ENCODE results near the gene RRP8.

RRP8 gene

GRCh38 chr11:6603287-6604080 is at the start of gene RRP8, which contains the start of gene ILK:
Gene RRP8, minus strand, starts transcription at chr11:6603616. Its CDS starts 114 bp downstream, at chr11:6603502.
Gene ILK, plus strand, starts transcription at chr11:6603774. Its CDS starts 498 bp downstream, at chr11:6604272.
- peak; percentile 94 for DNase-seq

GRCh38 chr11:6653097-6653496 is 49.7 kb upstream of the RRP8 start:
- DNase-seq, result no peak

GRCh38 chr11:6652182-6652581 is 48.8 kb upstream of the RRP8 start:
- DNase-seq, result no peak

GRCh38 chr11:6650980-6651379 is 47.6 kb upstream of the RRP8 start:
- no peak for DNase-seq

GRCh38 chr11:6650104-6650503 is 46.7 kb upstream of the RRP8 start:
- DNase-seq, result no peak

GRCh38 chr11:6648501-6648900 is 45.1 kb upstream of the RRP8 start:
- no peak for DNase-seq

- DNase-seq, result no peak
Measured at GRCh38 chr11:6647836-6648235, 44.4 kb upstream of the RRP8 start.

GRCh38 chr11:6646918-6647679 is 43.7 kb upstream of the RRP8 start:
- no peak for DNase-seq

GRCh38 chr11:6646576-6646917 is 43.1 kb upstream of the RRP8 start:
- DNase-seq, result no peak

- no peak for DNase-seq
Measured at GRCh38 chr11:6646071-6646470, 42.7 kb upstream of the RRP8 start.

- DNase-seq, result no peak
Measured at GRCh38 chr11:6642957-6643356, 39.5 kb upstream of the RRP8 start.

GRCh38 chr11:6640985-6641701 is 37.7 kb upstream of the RRP8 start:
- no peak for DNase-seq

- DNase-seq, result no peak
Measured at GRCh38 chr11:6640036-6640984, 36.9 kb upstream of the RRP8 start.

- no peak for DNase-seq
Measured at GRCh38 chr11:6638429-6638828, 35.0 kb upstream of the RRP8 start.

- DNase-seq, result no peak
Measured at GRCh38 chr11:6637871-6638270, 34.5 kb upstream of the RRP8 start.

- DNase-seq, result no peak
Measured at GRCh38 chr11:6636480-6636879, 33.1 kb upstream of the RRP8 start.

GRCh38 chr11:6635082-6635932 is 31.9 kb upstream of the RRP8 start:
- DNase-seq, result no peak

GRCh38 chr11:6634534-6634933 is 31.1 kb upstream of the RRP8 start:
- DNase-seq, result no peak

GRCh38 chr11:6633422-6634408 is 30.3 kb upstream of the RRP8 start:
- no peak for DNase-seq

Data from activated CD4-positive, alpha-beta T cell treated with anti-CD3 and anti-CD28 coated beads, Interleukin-2, Interleukin-6, amounts not matched to agents 100 ng/mL and 50 ng/mL, durations not matched to agents 16 hours and 8 hours (primary cell).